Measurements from ENCODE around the gene FIG4.

DNA sequence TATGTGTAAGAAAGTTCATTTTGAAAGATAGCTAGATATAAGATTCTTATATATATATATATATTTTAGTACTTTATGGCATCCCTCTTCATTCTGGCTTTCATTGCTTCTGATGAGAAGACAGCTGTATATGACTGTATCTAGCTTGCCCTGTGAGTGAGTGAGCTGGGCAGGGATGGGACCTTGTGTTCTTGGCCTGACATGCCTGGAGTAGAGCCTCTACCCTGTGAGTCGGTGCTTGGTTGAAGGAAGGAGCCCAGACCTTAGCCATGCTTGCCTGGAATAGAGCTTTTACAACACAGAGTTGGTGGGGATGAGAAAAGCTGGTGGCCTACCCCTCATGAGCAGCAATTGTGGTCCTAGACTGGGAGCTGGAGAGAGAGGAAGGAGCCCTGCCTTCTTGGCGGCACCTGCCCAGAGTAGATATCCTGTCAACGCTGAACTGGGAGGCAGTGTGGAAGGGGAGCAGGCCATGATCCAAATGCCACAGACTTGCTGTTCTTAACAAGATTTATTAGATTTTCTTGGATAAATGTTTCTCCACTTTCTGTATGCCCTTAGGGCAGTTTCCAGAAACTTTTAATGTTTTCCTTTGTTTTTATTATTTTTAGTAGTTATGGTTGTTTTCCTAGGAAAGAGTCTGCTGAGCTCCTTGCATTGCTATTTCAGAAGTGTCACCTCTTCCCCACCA, 31.6 kb downstream of the FIG4 start:
- TF ChIP-seq RXRA (IDR thresholded peaks at IDR 0.05; ENCODE audit: borderline replicate concordance, low read depth) (no peak), TAF1 (IDR thresholded peaks at IDR 0.05; ENCODE audit: borderline replicate concordance, low read depth, low read length) (no peak), GABPA (IDR thresholded peaks at IDR 0.05; ENCODE audit: low read depth) (no peak), FOXM1 (IDR thresholded peaks at IDR 0.05; ENCODE audit: low read depth) (no peak), EP300 (IDR thresholded peaks at IDR 0.05; ENCODE audit: borderline replicate concordance in 1 of 2, low read depth in 1 of 2, low read length in 1 of 2) (no peak)
- TF ChIP-seq, protein P1, sequence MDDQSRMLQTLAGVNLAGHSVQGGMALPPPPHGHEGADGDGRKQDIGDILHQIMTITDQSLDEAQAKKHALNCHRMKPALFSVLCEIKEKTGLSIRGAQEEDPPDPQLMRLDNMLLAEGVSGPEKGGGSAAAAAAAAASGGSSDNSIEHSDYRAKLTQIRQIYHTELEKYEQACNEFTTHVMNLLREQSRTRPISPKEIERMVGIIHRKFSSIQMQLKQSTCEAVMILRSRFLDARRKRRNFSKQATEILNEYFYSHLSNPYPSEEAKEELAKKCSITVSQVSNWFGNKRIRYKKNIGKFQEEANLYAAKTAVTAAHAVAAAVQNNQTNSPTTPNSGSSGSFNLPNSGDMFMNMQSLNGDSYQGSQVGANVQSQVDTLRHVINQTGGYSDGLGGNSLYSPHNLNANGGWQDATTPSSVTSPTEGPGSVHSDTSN (IDR thresholded peaks at IDR 0.05) = no peak
- TF ChIP-seq, protein P2, sequence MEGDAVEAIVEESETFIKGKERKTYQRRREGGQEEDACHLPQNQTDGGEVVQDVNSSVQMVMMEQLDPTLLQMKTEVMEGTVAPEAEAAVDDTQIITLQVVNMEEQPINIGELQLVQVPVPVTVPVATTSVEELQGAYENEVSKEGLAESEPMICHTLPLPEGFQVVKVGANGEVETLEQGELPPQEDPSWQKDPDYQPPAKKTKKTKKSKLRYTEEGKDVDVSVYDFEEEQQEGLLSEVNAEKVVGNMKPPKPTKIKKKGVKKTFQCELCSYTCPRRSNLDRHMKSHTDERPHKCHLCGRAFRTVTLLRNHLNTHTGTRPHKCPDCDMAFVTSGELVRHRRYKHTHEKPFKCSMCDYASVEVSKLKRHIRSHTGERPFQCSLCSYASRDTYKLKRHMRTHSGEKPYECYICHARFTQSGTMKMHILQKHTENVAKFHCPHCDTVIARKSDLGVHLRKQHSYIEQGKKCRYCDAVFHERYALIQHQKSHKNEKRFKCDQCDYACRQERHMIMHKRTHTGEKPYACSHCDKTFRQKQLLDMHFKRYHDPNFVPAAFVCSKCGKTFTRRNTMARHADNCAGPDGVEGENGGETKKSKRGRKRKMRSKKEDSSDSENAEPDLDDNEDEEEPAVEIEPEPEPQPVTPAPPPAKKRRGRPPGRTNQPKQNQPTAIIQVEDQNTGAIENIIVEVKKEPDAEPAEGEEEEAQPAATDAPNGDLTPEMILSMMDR (IDR thresholded peaks at IDR 0.05) = no peak
- TF ChIP-seq, protein P3, sequence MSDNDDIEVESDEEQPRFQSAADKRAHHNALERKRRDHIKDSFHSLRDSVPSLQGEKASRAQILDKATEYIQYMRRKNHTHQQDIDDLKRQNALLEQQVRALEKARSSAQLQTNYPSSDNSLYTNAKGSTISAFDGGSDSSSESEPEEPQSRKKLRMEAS (IDR thresholded peaks at IDR 0.05; ENCODE audit: low read depth) = no peak
